Loucy (cell line): ENCODE measurements around the gene DAB2.

Experiments
- H2AFZ ChIP-seq: fragments of 200-600 bp; sonication (generic); 2 replicates; pipeline ENCODE4 v1.6.0; 2016; ENCODE audit warnings: antibody characterized with exemption, mild to moderate bottlenecking, low read length, moderate library complexity
- H3F3A ChIP-seq: fragments of 200-600 bp; 2 replicates; pipeline ENCODE4 v1.6.0; 2016; ENCODE audit warnings: antibody characterized with exemption, low read depth, mild to moderate bottlenecking
- H3K27me3 ChIP-seq: fragments of 200-600 bp; sonication (generic); 2 replicates; pipeline ENCODE4 v1.6.1; 2014; ENCODE audit warnings: low read length, mild to moderate bottlenecking; ENCODE audit not compliant: insufficient read depth, poor library complexity, severe bottlenecking
- H3K36me3 ChIP-seq: fragments of 200-600 bp; sonication (generic); 2 replicates; pipeline ENCODE4 v1.6.1; 2016; ENCODE audit warnings: low read length; ENCODE audit not compliant: insufficient read depth
- H3K4me1 ChIP-seq: fragments of 200-600 bp; sonication (generic); 2 replicates; pipeline ENCODE4 v1.5.1; 2014; ENCODE audit warnings: low read length, mild to moderate bottlenecking; ENCODE audit not compliant: insufficient read depth, poor library complexity, severe bottlenecking
- H3K4me2 ChIP-seq: fragments of 200-600 bp; sonication (generic); 2 replicates; pipeline ENCODE4 v1.6.0; 2014; ENCODE audit warnings: antibody characterized with exemption, low read length, low read depth, mild to moderate bottlenecking; ENCODE audit not compliant: poor library complexity, severe bottlenecking
- H3K4me3 ChIP-seq: fragments of 200-600 bp; sonication (generic); 2 replicates; pipeline ENCODE4 v1.5.1; 2014; ENCODE audit warnings: low read length, mild to moderate bottlenecking, mixed read lengths; ENCODE audit not compliant: poor library complexity, severe bottlenecking
- H3K79me2 ChIP-seq: fragments of 200-600 bp; sonication (generic); 2 replicates; pipeline ENCODE4 v1.6.1; 2014; ENCODE audit warnings: low read length; ENCODE audit not compliant: insufficient read depth
- H3K9ac ChIP-seq: fragments of 200-600 bp; sonication (generic); 2 replicates; pipeline ENCODE4 v1.6.0; 2014; ENCODE audit warnings: mild to moderate bottlenecking, low read depth, low read length, moderate library complexity; ENCODE audit not compliant: poor library complexity, severe bottlenecking
- H3K9me2 ChIP-seq: fragments of 200-600 bp; sonication (generic); replicated peaks from 2 replicates; pipeline ENCODE4 v1.6.1; 2016; ENCODE audit warnings: low read depth, low read length, mixed read lengths
- H3K9me3 ChIP-seq: fragments of 200-600 bp; sonication (generic); 2 replicates; pipeline ENCODE4 v1.6.1; 2014; ENCODE audit warnings: mild to moderate bottlenecking, antibody characterized with exemption, low read length, low read depth; ENCODE audit not compliant: insufficient read depth
- H4K20me1 ChIP-seq: fragments of 200-600 bp; sonication (generic); 2 replicates; pipeline ENCODE4 v1.6.0; 2014; ENCODE audit warnings: antibody characterized with exemption, low read length, mild to moderate bottlenecking; ENCODE audit not compliant: insufficient read depth, poor library complexity, severe bottlenecking
- CTCF ChIP-seq: fragments of 200-600 bp; sonication (generic); conservative IDR thresholded peaks from 2 replicates; pipeline ENCODE4 v1.5.1; 2014; ENCODE audit warnings: mild to moderate bottlenecking, antibody characterized with exemption, low read length
- EZH2phosphoT487 ChIP-seq: fragments of 200-600 bp; IDR thresholded peaks from 2 replicates; pipeline ENCODE4 v1.6.1; 2018; ENCODE audit warnings: antibody characterized with exemption, mild to moderate bottlenecking, moderate library complexity, borderline replicate concordance

DAB2 gene

GRCh38 chr5:39411985-39412384 is 12.8 kb downstream of the DAB2 start:
- no peaks in the 10 kb centered on the region for H3K4me1 ChIP-seq
- H3K9ac ChIP-seq: no peak overlapping the region
- H3K4me2 ChIP-seq: no peak overlapping the region
- no peaks in the 10 kb centered on the region for H3K9me2 ChIP-seq
- H3K79me2 ChIP-seq: no peaks in the 10 kb centered on the region
- H3F3A ChIP-seq: no peaks in the 10 kb centered on the region
- no peaks in the 10 kb centered on the region for H3K36me3 ChIP-seq
- H2AFZ ChIP-seq: no peak overlapping the region
- H4K20me1 ChIP-seq: no peaks in the 10 kb centered on the region
- TF ChIP-seq EZH2phosphoT487: no peak
- TF ChIP-seq CTCF: no peak
- H3K4me3 ChIP-seq: no peak overlapping the region
- no peaks in the 10 kb centered on the region for H3K9me3 ChIP-seq
- no peaks in the 10 kb centered on the region for H3K27me3 ChIP-seq

GRCh38 chr5:39411061-39411460 is 13.7 kb downstream of the DAB2 start:
- H3K79me2 ChIP-seq: no peaks in the 10 kb centered on the region
- no peak overlapping the region for H3K4me2 ChIP-seq
- no peaks in the 10 kb centered on the region for H3K36me3 ChIP-seq
- H3K4me3 ChIP-seq: no peak overlapping the region
- H2AFZ ChIP-seq: no peak overlapping the region
- TF ChIP-seq EZH2phosphoT487: no peak
- no peak for TF ChIP-seq CTCF
- no peak overlapping the region for H3K9ac ChIP-seq
- no peaks in the 10 kb centered on the region for H3K9me3 ChIP-seq
- no peaks in the 10 kb centered on the region for H3K9me2 ChIP-seq
- H4K20me1 ChIP-seq: no peaks in the 10 kb centered on the region
- no peaks in the 10 kb centered on the region for H3K27me3 ChIP-seq
- no peaks in the 10 kb centered on the region for H3K4me1 ChIP-seq
- H3F3A ChIP-seq: no peaks in the 10 kb centered on the region

- H3K36me3 ChIP-seq: no peaks in the 10 kb centered on the region
- H3K4me1 ChIP-seq: no peaks in the 10 kb centered on the region
- no peaks in the 10 kb centered on the region for H3K9me3 ChIP-seq
- no peak overlapping the region for H3K9ac ChIP-seq
- H3K9me2 ChIP-seq: no peaks in the 10 kb centered on the region
- no peak overlapping the region for H2AFZ ChIP-seq
- no peak overlapping the region for H3K4me3 ChIP-seq
- no peaks in the 10 kb centered on the region for H3K27me3 ChIP-seq
- H4K20me1 ChIP-seq: no peaks in the 10 kb centered on the region
- no peaks in the 10 kb centered on the region for H3K79me2 ChIP-seq
- no peak for TF ChIP-seq EZH2phosphoT487
- no peak for TF ChIP-seq CTCF
- no peaks in the 10 kb centered on the region for H3F3A ChIP-seq
- no peak overlapping the region for H3K4me2 ChIP-seq
These were observed 15.7 kb downstream of the DAB2 start for GRCh38 chr5:39409033-39409432.
